ENCODE results near the gene MSN.
A peak's percentile ranks its signal among the peaks of the same experiment; 100 is the strongest.
"Not testable (repeated sequence)": the region's sequence is repeated elsewhere in the genome, so short reads cannot be mapped to it uniquely, and the experiment has no call there.

Gene MSN

GRCh38 chrX:65667503-65668376 is at the start of gene MSN:
TSS of gene MSN (plus strand) at chrX:65667654. CDS start at chrX:65667842, 188 bp downstream.
- H3K27me3 ChIP-seq (ENCODE audit: low read depth): no peaks in the 10 kb centered on the region
- H3K36me3 ChIP-seq (replicated peaks): peaks cover 7% of the 10 kb centered on the region; the same call in 1 of the 2 replicates
- in situ Hi-C loops (cut with MboI; ENCODE audit: low sequenced_read_pairs): loop anchor here (10.0 kb wide), 1 partner anchor 133 kb away; the partner anchor contains the start of gene LAS1L
- peak; percentile 59 to 86 for DNase-seq (ENCODE audit: low spot score in 2 of 2)
- no peaks in the 10 kb centered on the region for H3K9me3 ChIP-seq
- H3K4me1 ChIP-seq: peaks cover 20% of the 10 kb centered on the region
- peak within 1 kb of the TSS; percentile 79 for H3K4me3 ChIP-seq

DNA sequence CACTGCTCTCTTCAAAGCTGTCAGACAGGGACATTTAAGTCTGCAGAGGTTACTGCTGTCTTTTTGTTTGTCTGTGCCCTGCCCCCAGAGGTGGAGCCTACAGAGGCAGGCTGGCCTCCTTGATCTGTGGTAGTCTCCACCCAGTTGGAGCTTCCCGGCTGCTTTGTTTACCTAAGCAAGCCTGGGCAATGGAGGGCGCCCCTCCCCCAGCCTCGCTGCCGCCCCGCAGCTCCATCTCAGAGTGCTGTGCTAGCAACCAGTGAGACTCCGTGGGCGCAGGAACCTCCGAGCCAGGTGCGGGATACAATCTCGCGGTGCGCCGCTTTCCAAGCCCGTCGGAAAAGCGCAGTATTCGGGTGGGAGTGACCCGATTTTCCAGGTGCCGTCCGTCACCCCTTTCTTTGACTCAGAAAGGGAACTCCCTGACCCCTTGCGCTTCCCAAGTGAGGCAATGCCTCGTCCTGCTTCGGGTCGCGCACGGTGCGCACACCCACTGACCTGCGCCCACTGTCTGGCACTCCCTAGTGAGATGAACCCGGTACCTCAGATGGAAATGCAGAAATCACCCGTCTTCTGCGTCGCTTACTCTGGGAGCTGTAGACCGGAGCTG is 47.3 kb upstream of the MSN start:
- H3K27me3 ChIP-seq (ENCODE audit: low read depth); DNase-seq (ENCODE audit: low spot score in 2 of 2); H3K36me3 ChIP-seq (replicated peaks); H3K4me1 ChIP-seq; in situ Hi-C loops (cut with MboI; ENCODE audit: low sequenced_read_pairs); H3K9me3 ChIP-seq; H3K4me3 ChIP-seq: not testable (repeated sequence)

DNA sequence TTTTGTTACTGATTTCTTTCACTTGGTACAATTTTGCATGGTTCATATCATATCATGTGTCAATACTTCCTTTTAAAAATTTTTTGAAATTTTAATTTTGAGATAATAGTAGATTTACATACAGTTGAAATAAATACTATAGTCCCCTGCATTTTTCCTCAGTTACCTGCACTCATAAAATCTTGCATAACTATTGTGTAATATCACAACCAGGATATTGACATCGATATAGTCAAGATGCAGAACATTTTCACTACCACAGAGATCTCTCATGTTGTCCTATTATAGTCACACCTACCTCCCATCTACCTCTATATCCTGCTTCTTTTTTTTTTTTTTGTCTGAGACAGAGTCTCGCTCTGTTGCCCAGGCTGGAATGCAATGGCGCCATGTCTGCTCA is 36.7 kb upstream of the MSN start:
- Histone ChIP-seq H3K4me1 (no peaks in the 10 kb centered on the region), H3K36me3 (replicated peaks) (no peaks in the 10 kb centered on the region), H3K4me3 (no peak overlapping the region), H3K9me3 (no peaks in the 10 kb centered on the region), H3K27me3 (ENCODE audit: low read depth) (no peaks in the 10 kb centered on the region)
- in situ Hi-C loops (cut with MboI; ENCODE audit: low sequenced_read_pairs): no loop called here
- no peak for DNase-seq (ENCODE audit: low spot score in 2 of 2)

- no peak for DNase-seq (ENCODE audit: low spot score in 2 of 2)
- in situ Hi-C loops (cut with MboI; ENCODE audit: low sequenced_read_pairs): no loop called here
- H3K4me1 ChIP-seq: no peaks in the 10 kb centered on the region
- no peaks in the 10 kb centered on the region for H3K9me3 ChIP-seq
- H3K4me3 ChIP-seq: no peak overlapping the region
- no peaks in the 10 kb centered on the region for H3K27me3 ChIP-seq (ENCODE audit: low read depth)
- no peaks in the 10 kb centered on the region for H3K36me3 ChIP-seq (replicated peaks)
Measured at GRCh38 chrX:65633826-65634225, 33.6 kb upstream of the MSN start.

GRCh38 chrX:65634732-65635131 is 32.7 kb upstream of the MSN start:
- no peaks in the 10 kb centered on the region for H3K27me3 ChIP-seq (ENCODE audit: low read depth)
- in situ Hi-C loops (cut with MboI; ENCODE audit: low sequenced_read_pairs): no loop called here
- H3K4me1 ChIP-seq: no peaks in the 10 kb centered on the region
- H3K9me3 ChIP-seq: no peaks in the 10 kb centered on the region
- no peak for DNase-seq (ENCODE audit: low spot score in 2 of 2)
- H3K36me3 ChIP-seq (replicated peaks): no peaks in the 10 kb centered on the region
- no peak overlapping the region for H3K4me3 ChIP-seq

DNA sequence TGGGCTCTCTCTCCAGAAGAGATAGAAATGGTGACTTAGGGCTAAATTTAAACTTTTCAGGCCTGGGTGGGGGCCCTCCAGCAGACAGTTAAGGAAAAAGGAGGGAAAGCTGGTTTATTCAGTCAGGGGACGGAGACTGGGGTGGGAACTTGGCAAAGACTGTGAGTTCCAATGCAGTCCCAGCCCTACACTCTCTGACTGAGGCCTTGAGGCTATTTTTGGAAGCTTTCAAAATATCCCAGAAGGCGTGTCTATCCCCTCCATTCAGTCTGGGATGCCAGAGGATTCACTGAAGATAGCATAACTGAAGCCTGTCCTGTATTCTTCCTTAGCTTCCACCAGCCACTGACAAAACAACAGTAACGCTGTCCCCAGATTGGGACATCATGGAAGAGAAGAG is 32.1 kb upstream of the MSN start:
- no peaks in the 10 kb centered on the region for H3K9me3 ChIP-seq
- no peaks in the 10 kb centered on the region for H3K4me1 ChIP-seq
- no peak for DNase-seq (ENCODE audit: low spot score in 2 of 2)
- H3K4me3 ChIP-seq: no peak overlapping the region
- no peaks in the 10 kb centered on the region for H3K36me3 ChIP-seq (replicated peaks)
- H3K27me3 ChIP-seq (ENCODE audit: low read depth): no peaks in the 10 kb centered on the region
- in situ Hi-C loops (cut with MboI; ENCODE audit: low sequenced_read_pairs): no loop called here

GRCh38 chrX:65635822-65636221 is 31.6 kb upstream of the MSN start:
- H3K27me3 ChIP-seq (ENCODE audit: low read depth): no peaks in the 10 kb centered on the region
- H3K9me3 ChIP-seq: no peaks in the 10 kb centered on the region
- H3K4me1 ChIP-seq: no peaks in the 10 kb centered on the region
- no peak overlapping the region for H3K4me3 ChIP-seq
- in situ Hi-C loops (cut with MboI; ENCODE audit: low sequenced_read_pairs): no loop called here
- no peak for DNase-seq (ENCODE audit: low spot score in 2 of 2)
- H3K36me3 ChIP-seq (replicated peaks): no peaks in the 10 kb centered on the region

GRCh38 chrX:65636261-65636660 is 31.2 kb upstream of the MSN start:
- H3K36me3 ChIP-seq (replicated peaks); H3K4me1 ChIP-seq; H3K27me3 ChIP-seq (ENCODE audit: low read depth); H3K9me3 ChIP-seq; DNase-seq (ENCODE audit: low spot score in 2 of 2); in situ Hi-C loops (cut with MboI; ENCODE audit: low sequenced_read_pairs); H3K4me3 ChIP-seq: not testable (repeated sequence)

DNA sequence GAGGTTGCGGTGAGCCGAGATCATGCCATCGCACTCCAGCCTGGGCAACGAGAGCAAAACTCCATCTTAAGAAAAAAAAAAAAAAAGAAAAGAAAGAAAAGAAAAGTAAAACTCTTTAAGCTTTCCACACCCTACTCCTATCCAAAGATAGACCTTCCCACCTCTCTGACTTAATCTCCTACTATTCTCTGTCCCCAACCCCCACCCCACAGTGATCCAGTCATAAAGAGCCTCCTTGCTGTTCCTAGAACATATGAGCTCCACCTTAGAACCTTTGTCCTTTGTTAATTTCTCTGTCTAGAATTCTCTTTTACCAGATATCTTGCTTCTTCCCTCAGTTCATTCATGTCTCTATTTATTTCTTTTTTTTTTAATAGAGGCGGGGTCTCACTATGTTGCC is 30.1 kb upstream of the MSN start:
- no peak overlapping the region for H3K4me3 ChIP-seq
- H3K9me3 ChIP-seq: no peaks in the 10 kb centered on the region
- no peaks in the 10 kb centered on the region for H3K27me3 ChIP-seq (ENCODE audit: low read depth)
- no peaks in the 10 kb centered on the region for H3K4me1 ChIP-seq
- H3K36me3 ChIP-seq (replicated peaks): no peaks in the 10 kb centered on the region
- DNase-seq (ENCODE audit: low spot score in 2 of 2): no peak
- in situ Hi-C loops (cut with MboI; ENCODE audit: low sequenced_read_pairs): no loop called here

DNA sequence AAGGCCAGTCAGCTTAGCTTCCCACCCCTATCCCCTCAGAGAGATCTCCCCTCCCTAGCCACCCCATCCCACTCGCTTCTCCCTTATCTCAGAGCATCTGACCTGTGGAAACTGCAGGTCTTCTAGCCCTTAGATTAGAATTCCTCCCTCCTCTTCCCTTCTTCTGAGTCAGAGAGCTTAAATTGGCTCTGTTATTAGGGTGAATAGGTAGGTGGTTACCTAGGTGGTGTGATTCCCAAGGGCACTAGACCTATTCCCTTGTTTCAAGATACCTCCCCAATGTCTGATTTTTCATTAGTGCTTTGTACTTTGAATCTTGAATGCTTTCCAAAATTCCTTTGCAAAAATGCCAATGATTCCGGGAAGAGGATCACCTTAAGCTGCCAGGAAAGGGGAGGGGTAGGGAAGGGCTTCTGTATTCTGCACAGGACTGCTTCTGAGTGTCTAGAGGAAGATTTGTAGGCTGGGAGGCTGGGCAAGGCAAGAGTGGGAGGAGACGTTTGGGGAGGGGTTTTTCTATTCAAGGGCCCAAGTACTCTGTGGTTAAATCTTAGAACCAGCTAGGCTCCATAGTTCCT is 24.5 kb upstream of the MSN start:
- no peaks in the 10 kb centered on the region for H3K4me1 ChIP-seq
- DNase-seq (ENCODE audit: low spot score in 2 of 2): no peak
- no peaks in the 10 kb centered on the region for H3K27me3 ChIP-seq (ENCODE audit: low read depth)
- no peaks in the 10 kb centered on the region for H3K36me3 ChIP-seq (replicated peaks)
- H3K9me3 ChIP-seq: no peaks in the 10 kb centered on the region
- no peak overlapping the region for H3K4me3 ChIP-seq
- in situ Hi-C loops (cut with MboI; ENCODE audit: low sequenced_read_pairs): no loop called here

DNA sequence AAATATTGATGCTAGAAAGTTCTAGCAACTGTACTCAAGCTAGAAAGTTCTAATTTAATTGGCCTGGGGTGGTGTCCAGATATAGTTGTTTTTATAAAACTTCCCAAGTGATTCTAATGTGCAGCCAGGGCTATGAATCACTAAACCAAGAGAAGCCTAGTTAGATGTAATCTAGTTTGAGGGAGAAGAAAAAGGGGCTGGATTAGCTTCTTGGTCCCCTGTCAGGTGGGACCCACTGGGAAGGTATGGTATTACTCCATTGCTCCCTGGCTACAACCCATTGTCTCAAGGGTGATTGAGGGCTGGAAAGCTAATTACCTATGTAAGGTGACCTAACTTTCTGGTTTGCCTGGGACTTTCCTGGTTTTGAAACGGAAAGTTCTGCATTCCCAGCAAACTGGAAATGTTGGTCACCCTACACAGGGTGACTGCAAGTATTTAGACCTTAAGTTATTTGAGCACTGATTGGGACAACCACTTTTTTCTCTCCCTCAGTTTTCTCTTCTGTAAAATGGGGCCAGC is 23.9 kb upstream of the MSN start:
- in situ Hi-C loops (cut with MboI; ENCODE audit: low sequenced_read_pairs): no loop called here
- H3K4me1 ChIP-seq: no peaks in the 10 kb centered on the region
- H3K27me3 ChIP-seq (ENCODE audit: low read depth): no peaks in the 10 kb centered on the region
- H3K4me3 ChIP-seq: no peak overlapping the region
- no peaks in the 10 kb centered on the region for H3K9me3 ChIP-seq
- no peak for DNase-seq (ENCODE audit: low spot score in 2 of 2)
- H3K36me3 ChIP-seq (replicated peaks): no peaks in the 10 kb centered on the region

- Histone ChIP-seq H3K27me3 (ENCODE audit: low read depth) (no peaks in the 10 kb centered on the region), H3K36me3 (replicated peaks) (no peaks in the 10 kb centered on the region), H3K9me3 (no peaks in the 10 kb centered on the region), H3K4me3 (no peak overlapping the region), H3K4me1 (no peaks in the 10 kb centered on the region)
- in situ Hi-C loops (cut with MboI; ENCODE audit: low sequenced_read_pairs): no loop called here
- DNase-seq (ENCODE audit: low spot score in 2 of 2): no peak
Measured at GRCh38 chrX:65644621-65645289, 22.7 kb upstream of the MSN start.

DNA sequence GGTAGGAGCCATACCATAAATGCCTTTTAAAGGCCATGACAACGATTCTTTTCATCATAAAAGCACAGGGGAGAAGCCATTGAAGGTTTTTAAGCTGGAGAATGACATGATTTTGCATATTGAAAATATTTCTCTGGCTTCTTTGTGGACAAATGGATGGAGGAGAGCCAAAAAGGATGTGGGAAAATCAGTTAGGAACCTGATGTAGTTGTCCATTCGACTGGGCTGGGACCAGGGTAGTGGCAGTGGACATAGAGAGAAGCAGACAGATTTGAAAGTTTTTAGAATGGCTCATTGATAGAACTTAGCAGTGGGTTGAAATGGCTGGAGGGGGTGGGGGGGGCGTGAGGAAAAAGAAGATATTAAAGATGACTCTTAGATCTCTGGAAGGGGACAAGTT is 19.7 kb upstream of the MSN start:
- H3K36me3 ChIP-seq (replicated peaks): no peaks in the 10 kb centered on the region
- no peak for DNase-seq (ENCODE audit: low spot score in 2 of 2)
- no peak overlapping the region for H3K4me3 ChIP-seq
- H3K9me3 ChIP-seq: no peaks in the 10 kb centered on the region
- H3K27me3 ChIP-seq (ENCODE audit: low read depth): no peaks in the 10 kb centered on the region
- in situ Hi-C loops (cut with MboI; ENCODE audit: low sequenced_read_pairs): no loop called here
- H3K4me1 ChIP-seq: no peaks in the 10 kb centered on the region

- H3K36me3 ChIP-seq (replicated peaks): no peaks in the 10 kb centered on the region
- in situ Hi-C loops (cut with MboI; ENCODE audit: low sequenced_read_pairs): no loop called here
- no peaks in the 10 kb centered on the region for H3K9me3 ChIP-seq
- no peak for DNase-seq (ENCODE audit: low spot score in 2 of 2)
- no peak overlapping the region for H3K4me3 ChIP-seq
- H3K4me1 ChIP-seq: no peaks in the 10 kb centered on the region
- no peaks in the 10 kb centered on the region for H3K27me3 ChIP-seq (ENCODE audit: low read depth)
Measured at GRCh38 chrX:65652098-65652497, 15.4 kb upstream of the MSN start.

All from HAP-1 (cell line).